ENCODE results near the gene ZNF554.

- TF ChIP-seq CTCF (IDR thresholded peaks at IDR 0.05; ENCODE audit: poor library complexity) (no peak), EZH2 (IDR thresholded peaks at IDR 0.05; ENCODE audit: borderline replicate concordance) (no peak), EZH2phosphoT487 (IDR thresholded peaks at IDR 0.05; ENCODE audit: low read depth, severe bottlenecking, unreplicated experiment) (no peak)
Observed at GRCh38 chr19:2806736-2807378, 12.8 kb upstream of the ZNF554 start.

Measured in hepatocyte (in vitro differentiated cells).